HEK293 (cell line): ENCODE measurements around the gene IFFO2.

Experiments used
- CTCF ChIA-PET: fragments of 350-600 bp; formaldehyde crosslinking; extraction: SDS; loops from one replicate; lab custom pipeline; 2021; ENCODE audit warnings: antibody characterized with exemption; lab: Yijun Ruan, JAX
- POLR2A ChIA-PET: fragments of 300-600 bp; formaldehyde crosslinking; extraction: SDS; loops from one replicate; lab custom pipeline; 2020; ENCODE audit warnings: antibody characterized with exemption, inconsistent platforms; lab: Yijun Ruan, JAX
- H3K27ac ChIP-seq: fragments of 200-500 bp; sonication (Bioruptor generic); 2 replicates; pipeline ENCODE4 v1.5.1; 2014; ENCODE audit warnings: low read depth, low read length, control low read depth, inconsistent platforms; ENCODE audit errors: extremely low read depth
- H3K36me3 ChIP-seq, 2 experiments: fragments of 200-500 bp in 1 of 2; sonication (Bioruptor generic) in 1 of 2; 1 replicate in 1 of 2; 2 replicates in 1 of 2; pipeline ENCODE4 v1.5.1; 2014 to 2017; ENCODE audit warnings: inconsistent platforms in 2 of 2, low read length in 2 of 2; ENCODE audit not compliant: control insufficient read depth in 2 of 2, insufficient read depth in 1 of 2
- H3K4me1 ChIP-seq: fragments of 200-500 bp; sonication (Bioruptor generic); 2 replicates; pipeline ENCODE4 v1.5.1; 2014; ENCODE audit warnings: mild to moderate bottlenecking, low read length, inconsistent platforms; ENCODE audit not compliant: control insufficient read depth, insufficient read depth
- H3K4me3 ChIP-seq: 2 replicates; pipeline ENCODE4 v1.5.1; 2011; ENCODE audit warnings: low read depth, mild to moderate bottlenecking, control low read depth, low read length, moderate library complexity
- H3K9me3 ChIP-seq: fragments of 200-500 bp; sonication (Bioruptor generic); 2 replicates; pipeline ENCODE4 v1.5.1; 2014; ENCODE audit warnings: low read depth, low read length, inconsistent platforms; ENCODE audit not compliant: control insufficient read depth, insufficient read depth
- BCL11B ChIP-seq: fragments of 450-650 bp; formaldehyde crosslinking; IDR thresholded peaks from 2 replicates; pipeline ENCODE4 v1.5.1; 2016; ENCODE audit warnings: low read depth, missing biosample characterization, missing genetic modification characterization
- HOXC10 ChIP-seq: sonication (generic); formaldehyde crosslinking; IDR thresholded peaks from 2 replicates; pipeline ENCODE4 v1.8.1; 2023; ENCODE audit warnings: mild to moderate bottlenecking, missing genetic modification reagents
- KLF1 ChIP-seq: fragments of 450-650 bp; formaldehyde crosslinking; IDR thresholded peaks from 2 replicates; pipeline ENCODE4 v1.5.1; 2016; ENCODE audit warnings: missing biosample characterization, missing genetic modification characterization
- KLF16 ChIP-seq: fragments of 450-650 bp; formaldehyde crosslinking; IDR thresholded peaks from 2 replicates; pipeline ENCODE4 v1.5.1; 2017; ENCODE audit warnings: missing biosample characterization, missing genetic modification characterization
- MEIS1 ChIP-seq: sonication (generic); formaldehyde crosslinking; IDR thresholded peaks from 2 replicates; pipeline ENCODE4 v1.8.1; 2022; ENCODE audit warnings: missing genetic modification reagents, mild to moderate bottlenecking, borderline replicate concordance
- MZF1 ChIP-seq: fragments of 450-650 bp; formaldehyde crosslinking; IDR thresholded peaks from 2 replicates; pipeline ENCODE4 v1.5.1; 2017; ENCODE audit warnings: missing biosample characterization, missing genetic modification characterization, borderline replicate concordance
- SCRT2 ChIP-seq: fragments of 450-650 bp; formaldehyde crosslinking; IDR thresholded peaks from 2 replicates; pipeline ENCODE4 v1.5.1; 2016; ENCODE audit warnings: missing biosample characterization, missing genetic modification characterization
- ZBTB21 ChIP-seq: fragments of 450-650 bp; formaldehyde crosslinking; IDR thresholded peaks from 2 replicates; pipeline ENCODE4 v1.5.1; 2017; ENCODE audit warnings: missing biosample characterization, missing genetic modification characterization
- ZBTB7A ChIP-seq: fragments of 450-650 bp; formaldehyde crosslinking; IDR thresholded peaks from 2 replicates; pipeline ENCODE4 v1.5.1; 2016; ENCODE audit warnings: low read depth, missing biosample characterization, missing genetic modification characterization
- ZNF114 ChIP-seq: fragments of 450-650 bp; formaldehyde crosslinking; IDR thresholded peaks from 2 replicates; pipeline ENCODE4 v1.5.0; 2017; ENCODE audit warnings: missing biosample characterization, missing genetic modification characterization
- ZNF138 ChIP-seq: fragments of 450-650 bp; formaldehyde crosslinking; IDR thresholded peaks from 2 replicates; pipeline ENCODE4 v1.5.1; 2016; ENCODE audit warnings: missing biosample characterization, missing genetic modification characterization, borderline replicate concordance
- ZNF2 ChIP-seq: fragments of 450-650 bp; formaldehyde crosslinking; IDR thresholded peaks from 2 replicates; pipeline ENCODE4 v1.5.1; 2016; ENCODE audit warnings: missing biosample characterization, missing genetic modification characterization
- ZNF223 ChIP-seq: fragments of 450-650 bp; formaldehyde crosslinking; IDR thresholded peaks from 2 replicates; pipeline ENCODE4 v1.5.1; 2016; ENCODE audit warnings: missing biosample characterization, missing genetic modification characterization
- ZNF24 ChIP-seq: fragments of 450-650 bp; formaldehyde crosslinking; IDR thresholded peaks from 2 replicates; pipeline ENCODE4 v1.5.1; 2016; ENCODE audit warnings: missing biosample characterization, missing genetic modification characterization
- ZNF366 ChIP-seq: fragments of 450-650 bp; formaldehyde crosslinking; conservative IDR thresholded peaks from 2 replicates; pipeline ENCODE4 v1.5.1; 2016; ENCODE audit warnings: missing biosample characterization, missing genetic modification characterization
- ZNF548 ChIP-seq: fragments of 450-650 bp; formaldehyde crosslinking; IDR thresholded peaks from 2 replicates; pipeline ENCODE4 v1.5.1; 2016; ENCODE audit warnings: missing biosample characterization, missing genetic modification characterization
- ZNF571 ChIP-seq: fragments of 450-650 bp; formaldehyde crosslinking; IDR thresholded peaks from 2 replicates; pipeline ENCODE4 v1.5.0; 2017; ENCODE audit warnings: missing biosample characterization, missing genetic modification characterization
- ZNF585B ChIP-seq: fragments of 450-650 bp; formaldehyde crosslinking; IDR thresholded peaks from 2 replicates; pipeline ENCODE4 v1.5.1; 2016; ENCODE audit warnings: missing biosample characterization, missing genetic modification characterization
- TF ChIP-seq, protein P1 (sequence below): fragments of 450-650 bp; formaldehyde crosslinking; IDR thresholded peaks from 2 replicates; pipeline ENCODE4 v1.5.1; 2016; ENCODE audit warnings: missing biosample characterization, missing genetic modification characterization
- TF ChIP-seq, protein P2 (sequence below): fragments of 450-650 bp; IDR thresholded peaks from 2 replicates; pipeline ENCODE4 v1.5.1; 2018; ENCODE audit warnings: missing biosample characterization, mild to moderate bottlenecking, missing genetic modification characterization
- TF ChIP-seq, protein P3 (sequence below): fragments of 450-650 bp; formaldehyde crosslinking; IDR thresholded peaks from 2 replicates; pipeline ENCODE4 v1.5.1; 2016; ENCODE audit warnings: missing biosample characterization, missing genetic modification characterization
- TF ChIP-seq, protein P4 (sequence below): fragments of 450-650 bp; formaldehyde crosslinking; IDR thresholded peaks from 2 replicates; pipeline ENCODE4 v1.5.1; 2016; ENCODE audit warnings: missing biosample characterization, missing genetic modification characterization
- TF ChIP-seq, protein P5 (sequence below): fragments of 450-650 bp; formaldehyde crosslinking; IDR thresholded peaks from 2 replicates; pipeline ENCODE4; 2016; ENCODE audit warnings: missing biosample characterization, missing genetic modification characterization

Gene IFFO2

DNA sequence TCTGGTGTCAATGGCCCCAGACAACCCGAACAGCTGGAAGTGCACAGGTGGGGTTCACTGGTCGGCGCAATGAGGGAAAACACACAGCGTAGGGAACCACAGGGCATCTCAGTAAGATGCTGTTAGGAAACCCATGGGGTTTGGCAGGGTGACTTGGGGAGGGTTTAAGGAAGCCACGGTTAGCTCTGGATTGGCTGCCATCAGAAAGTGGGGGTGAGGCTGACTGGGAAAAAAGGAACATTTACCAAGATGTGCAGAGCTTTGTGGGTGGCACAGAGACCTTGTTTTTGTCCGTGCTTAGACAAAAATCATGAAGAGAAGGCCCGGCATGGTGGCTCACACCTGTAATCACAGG lies 65.1 kb downstream of the IFFO2 start:
- no peak for TF ChIP-seq ZNF366 (tag by site-specific recombination)
- TF ChIP-seq ZBTB7A: no peak
- TF ChIP-seq, all 188 proteins: peak for 0
- H3K36me3 ChIP-seq: no peaks in the 10 kb centered on the region
- ChIA-PET POLR2A (interaction anchor here (1.2 kb wide), 1 partner anchor 11 kb away, joined by 3 read pairs; the partner anchor contains the start of gene ALDH4A1), CTCF (interaction anchor here (0.6 to 2.8 kb wide), 3 partner anchors 7 to 165 kb away, joined by 5 to 13 read pairs (median 8); no protein-coding TSS in a partner anchor)
- no peaks in the 10 kb centered on the region for H3K4me1 ChIP-seq
- H3K9me3 ChIP-seq: no peaks in the 10 kb centered on the region
- no peak overlapping the region for H3K4me3 ChIP-seq
- H3K27ac ChIP-seq: no peak overlapping the region

DNA sequence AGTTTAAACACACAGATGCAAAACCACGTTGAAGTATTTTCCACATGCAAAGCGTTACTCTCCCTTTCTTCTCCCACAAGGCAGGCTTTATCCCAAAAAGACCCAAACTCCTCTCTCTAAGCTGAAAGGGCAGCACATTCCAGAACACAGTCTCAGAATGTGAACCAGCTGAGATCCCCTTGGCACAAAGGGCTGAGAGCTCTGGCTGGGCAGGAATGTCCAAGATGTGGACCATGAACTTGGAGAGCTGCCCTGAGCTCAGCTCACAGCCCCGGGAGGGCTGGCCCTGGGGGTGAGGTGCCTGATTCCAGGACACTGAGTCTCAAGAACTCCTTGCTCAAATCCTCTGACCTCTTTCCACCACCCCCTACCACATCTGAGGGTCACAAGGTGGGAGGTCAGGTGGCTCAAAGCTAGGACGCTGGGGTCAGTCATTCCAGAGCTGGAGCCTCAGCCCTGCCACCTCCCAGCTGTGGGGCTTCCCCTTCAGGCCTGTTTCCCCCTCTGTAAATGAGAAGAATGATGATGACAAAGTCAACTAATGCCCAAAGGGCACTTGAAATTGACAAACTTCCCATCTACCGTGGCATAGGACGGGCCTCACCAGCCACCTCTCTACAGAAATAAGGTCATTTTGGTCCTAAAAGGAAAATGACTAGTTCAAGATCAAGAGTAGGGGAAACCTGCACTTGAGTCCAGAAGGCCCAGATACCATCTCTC lies 65.6 kb downstream of the IFFO2 start:
- TF ChIP-seq, protein P1, sequence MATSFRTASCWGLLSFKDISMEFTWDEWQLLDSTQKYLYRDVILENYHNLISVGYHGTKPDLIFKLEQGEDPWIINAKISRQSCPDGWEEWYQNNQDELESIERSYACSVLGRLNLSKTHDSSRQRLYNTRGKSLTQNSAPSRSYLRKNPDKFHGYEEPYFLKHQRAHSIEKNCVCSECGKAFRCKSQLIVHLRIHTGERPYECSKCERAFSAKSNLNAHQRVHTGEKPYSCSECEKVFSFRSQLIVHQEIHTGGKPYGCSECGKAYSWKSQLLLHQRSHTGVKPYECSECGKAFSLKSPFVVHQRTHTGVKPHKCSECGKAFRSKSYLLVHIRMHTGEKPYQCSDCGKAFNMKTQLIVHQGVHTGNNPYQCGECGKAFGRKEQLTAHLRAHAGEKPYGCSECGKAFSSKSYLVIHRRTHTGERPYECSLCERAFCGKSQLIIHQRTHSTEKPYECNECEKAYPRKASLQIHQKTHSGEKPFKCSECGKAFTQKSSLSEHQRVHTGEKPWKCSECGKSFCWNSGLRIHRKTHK (tag by site-specific recombination): no peak
- TF ChIP-seq, protein P2, sequence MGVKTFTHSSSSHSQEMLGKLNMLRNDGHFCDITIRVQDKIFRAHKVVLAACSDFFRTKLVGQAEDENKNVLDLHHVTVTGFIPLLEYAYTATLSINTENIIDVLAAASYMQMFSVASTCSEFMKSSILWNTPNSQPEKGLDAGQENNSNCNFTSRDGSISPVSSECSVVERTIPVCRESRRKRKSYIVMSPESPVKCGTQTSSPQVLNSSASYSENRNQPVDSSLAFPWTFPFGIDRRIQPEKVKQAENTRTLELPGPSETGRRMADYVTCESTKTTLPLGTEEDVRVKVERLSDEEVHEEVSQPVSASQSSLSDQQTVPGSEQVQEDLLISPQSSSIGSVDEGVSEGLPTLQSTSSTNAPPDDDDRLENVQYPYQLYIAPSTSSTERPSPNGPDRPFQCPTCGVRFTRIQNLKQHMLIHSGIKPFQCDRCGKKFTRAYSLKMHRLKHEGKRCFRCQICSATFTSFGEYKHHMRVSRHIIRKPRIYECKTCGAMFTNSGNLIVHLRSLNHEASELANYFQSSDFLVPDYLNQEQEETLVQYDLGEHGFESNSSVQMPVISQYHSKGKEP (tag by site-specific recombination): no peak
- TF ChIP-seq BCL11B (tag by site-specific recombination) (no peak), ZNF223 (tag by site-specific recombination) (no peak), ZNF2 (tag by site-specific recombination) (no peak), HOXC10 (no peak), ZNF138 (tag by site-specific recombination) (no peak), SCRT2 (no peak), ZNF24 (tag by site-specific recombination) (no peak)
- TF ChIP-seq, all 188 proteins: peak for 0
- Histone ChIP-seq H3K27ac (no peak overlapping the region), H3K36me3 (no peaks in the 10 kb centered on the region), H3K9me3 (no peaks in the 10 kb centered on the region), H3K4me3 (no peak overlapping the region), H3K4me1 (no peaks in the 10 kb centered on the region)
- ChIA-PET POLR2A (interaction anchor here (1.2 kb wide), 1 partner anchor 12 kb away, joined by 3 read pairs; the partner anchor contains the start of gene ALDH4A1), CTCF (interaction anchor here (1.7 kb wide), 1 partner anchor 16 kb away, joined by 8 read pairs; no protein-coding TSS in a partner anchor)

DNA sequence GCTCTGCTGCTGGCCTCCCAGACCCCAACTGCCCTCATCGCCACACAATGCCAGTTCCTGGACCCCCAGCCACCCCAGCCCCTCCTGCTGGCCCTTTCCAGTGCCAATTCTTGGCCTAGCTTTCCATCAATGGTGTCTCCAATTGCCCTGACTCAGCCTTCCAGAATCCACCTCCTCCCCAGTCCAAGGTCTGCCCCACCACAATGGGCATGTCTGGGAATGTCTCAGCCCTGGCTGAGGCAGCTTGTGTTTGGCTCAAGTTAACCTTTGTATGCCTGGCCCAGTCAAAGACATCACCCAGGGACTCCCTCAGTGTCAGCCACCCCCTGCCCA lies 70.5 kb downstream of the IFFO2 start:
- no peaks in the 10 kb centered on the region for H3K4me1 ChIP-seq
- ChIA-PET CTCF (interaction anchor here (1.2 to 2.7 kb wide), 5 partner anchors 13 to 204 kb away, joined by 3 to 29 read pairs (median 4); partner anchors contain the start of gene ALDH4A1), POLR2A (no interaction called here)
- no peaks in the 10 kb centered on the region for H3K9me3 ChIP-seq
- H3K27ac ChIP-seq: no peak overlapping the region
- no peak overlapping the region for H3K4me3 ChIP-seq
- H3K36me3 ChIP-seq: peaks cover 0 to 7% of the 10 kb centered on the region in 2 experiments; a peak in 1 of 3 replicates
- TF ChIP-seq ZNF585B (tag by site-specific recombination) (no peak), ZNF571 (tag by site-specific recombination) (no peak), KLF16 (tag by site-specific recombination) (no peak), ZNF114 (tag by site-specific recombination) (no peak), ZNF548 (tag by site-specific recombination) (no peak), KLF1 (tag by site-specific recombination) (no peak), ZBTB21 (tag by site-specific recombination) (no peak), MEIS1 (no peak), MZF1 (tag by site-specific recombination) (no peak)
- TF ChIP-seq, protein P3, sequence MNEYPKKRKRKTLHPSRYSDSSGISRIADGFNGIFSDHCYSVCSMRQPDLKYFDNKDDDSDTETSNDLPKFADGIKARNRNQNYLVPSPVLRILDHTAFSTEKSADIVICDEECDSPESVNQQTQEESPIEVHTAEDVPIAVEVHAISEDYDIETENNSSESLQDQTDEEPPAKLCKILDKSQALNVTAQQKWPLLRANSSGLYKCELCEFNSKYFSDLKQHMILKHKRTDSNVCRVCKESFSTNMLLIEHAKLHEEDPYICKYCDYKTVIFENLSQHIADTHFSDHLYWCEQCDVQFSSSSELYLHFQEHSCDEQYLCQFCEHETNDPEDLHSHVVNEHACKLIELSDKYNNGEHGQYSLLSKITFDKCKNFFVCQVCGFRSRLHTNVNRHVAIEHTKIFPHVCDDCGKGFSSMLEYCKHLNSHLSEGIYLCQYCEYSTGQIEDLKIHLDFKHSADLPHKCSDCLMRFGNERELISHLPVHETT (tag by site-specific recombination): no peak
- TF ChIP-seq, protein P4, sequence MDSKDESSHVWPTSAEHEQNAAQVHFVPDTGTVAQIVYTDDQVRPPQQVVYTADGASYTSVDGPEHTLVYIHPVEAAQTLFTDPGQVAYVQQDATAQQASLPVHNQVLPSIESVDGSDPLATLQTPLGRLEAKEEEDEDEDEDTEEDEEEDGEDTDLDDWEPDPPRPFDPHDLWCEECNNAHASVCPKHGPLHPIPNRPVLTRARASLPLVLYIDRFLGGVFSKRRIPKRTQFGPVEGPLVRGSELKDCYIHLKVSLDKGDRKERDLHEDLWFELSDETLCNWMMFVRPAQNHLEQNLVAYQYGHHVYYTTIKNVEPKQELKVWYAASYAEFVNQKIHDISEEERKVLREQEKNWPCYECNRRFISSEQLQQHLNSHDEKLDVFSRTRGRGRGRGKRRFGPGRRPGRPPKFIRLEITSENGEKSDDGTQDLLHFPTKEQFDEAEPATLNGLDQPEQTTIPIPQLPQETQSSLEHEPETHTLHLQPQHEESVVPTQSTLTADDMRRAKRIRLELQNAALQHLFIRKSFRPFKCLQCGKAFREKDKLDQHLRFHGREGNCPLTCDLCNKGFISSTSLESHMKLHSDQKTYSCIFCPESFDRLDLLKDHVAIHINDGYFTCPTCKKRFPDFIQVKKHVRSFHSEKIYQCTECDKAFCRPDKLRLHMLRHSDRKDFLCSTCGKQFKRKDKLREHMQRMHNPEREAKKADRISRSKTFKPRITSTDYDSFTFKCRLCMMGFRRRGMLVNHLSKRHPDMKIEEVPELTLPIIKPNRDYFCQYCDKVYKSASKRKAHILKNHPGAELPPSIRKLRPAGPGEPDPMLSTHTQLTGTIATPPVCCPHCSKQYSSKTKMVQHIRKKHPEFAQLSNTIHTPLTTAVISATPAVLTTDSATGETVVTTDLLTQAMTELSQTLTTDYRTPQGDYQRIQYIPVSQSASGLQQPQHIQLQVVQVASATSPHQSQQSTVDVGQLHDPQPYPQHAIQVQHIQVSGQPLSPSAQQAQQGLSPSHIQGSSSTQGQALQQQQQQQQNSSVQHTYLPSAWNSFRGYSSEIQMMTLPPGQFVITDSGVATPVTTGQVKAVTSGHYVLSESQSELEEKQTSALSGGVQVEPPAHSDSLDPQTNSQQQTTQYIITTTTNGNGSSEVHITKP (tag by site-specific recombination): no peak
- TF ChIP-seq, protein P5, sequence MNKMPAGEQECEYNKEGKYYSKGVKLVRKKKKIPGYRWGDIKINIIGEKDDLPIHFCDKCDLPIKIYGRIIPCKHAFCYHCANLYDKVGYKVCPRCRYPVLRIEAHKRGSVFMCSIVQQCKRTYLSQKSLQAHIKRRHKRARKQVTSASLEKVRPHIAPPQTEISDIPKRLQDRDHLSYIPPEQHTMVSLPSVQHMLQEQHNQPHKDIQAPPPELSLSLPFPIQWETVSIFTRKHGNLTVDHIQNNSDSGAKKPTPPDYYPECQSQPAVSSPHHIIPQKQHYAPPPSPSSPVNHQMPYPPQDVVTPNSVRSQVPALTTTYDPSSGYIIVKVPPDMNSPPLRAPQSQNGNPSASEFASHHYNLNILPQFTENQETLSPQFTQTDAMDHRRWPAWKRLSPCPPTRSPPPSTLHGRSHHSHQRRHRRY (tag by site-specific recombination): no peak
